Neural cell (in vitro differentiated cells): Measurements from ENCODE around the gene RHOF. TPM values are rescaled to one million over a fixed set of nuclear protein-coding genes. Genes with fewer than 3 reads are reported as not detected.
"Not testable (repeated sequence)": the region's sequence is repeated elsewhere in the genome, so short reads cannot be mapped to it uniquely, and the experiment has no call there.

Source experiments
- H2AFZ ChIP-seq: fragments of 200-600, 300-800 bp; sonication (generic), shearing (Covaris generic); 2 replicates; pipeline ENCODE4 v1.6.0; 2014; ENCODE audit warnings: low read depth, mild to moderate bottlenecking, antibody characterized with exemption, low read length, moderate library complexity
- H3F3A ChIP-seq: fragments of 200-600 bp; shearing (Covaris generic); 2 replicates; pipeline ENCODE4 v1.6.1; 2016; ENCODE audit warnings: mild to moderate bottlenecking, moderate library complexity, mixed read lengths, antibody characterized with exemption, low read length; ENCODE audit not compliant: insufficient read depth, poor library complexity, severe bottlenecking
- H3K27ac ChIP-seq: fragments of 200-600, 300-800 bp; sonication (generic), shearing (Covaris generic); 2 replicates; pipeline ENCODE4 v1.5.1; 2014; ENCODE audit warnings: mild to moderate bottlenecking, low read length, moderate library complexity
- H3K27me3 ChIP-seq: fragments of 300-800, 200-600 bp; sonication (generic), shearing (Covaris generic); 2 replicates; pipeline ENCODE4 v1.6.0; 2014; ENCODE audit warnings: mild to moderate bottlenecking, low read depth, low read length, moderate library complexity; ENCODE audit not compliant: insufficient read depth
- H3K36me3 ChIP-seq: fragments of 300-800, 200-600 bp; sonication (generic), shearing (Covaris generic); 2 replicates; pipeline ENCODE4 v1.5.1; 2014; ENCODE audit warnings: mild to moderate bottlenecking, antibody characterized with exemption, low read length, moderate library complexity; ENCODE audit not compliant: insufficient read depth
- H3K4me2 ChIP-seq: fragments of 300-800, 200-600 bp; sonication (generic), shearing (Covaris generic); 2 replicates; pipeline ENCODE4 v1.6.0; 2014; ENCODE audit warnings: mild to moderate bottlenecking, low read length
- H3K4me3 ChIP-seq: fragments of 300-800, 200-600 bp; sonication (generic), shearing (Covaris generic); 2 replicates; pipeline ENCODE4 v1.5.1; 2014; ENCODE audit warnings: mild to moderate bottlenecking, low read length, moderate library complexity
- H3K79me2 ChIP-seq: fragments of 200-600 bp; shearing (Covaris generic); replicated peaks from 2 replicates; pipeline ENCODE4 v1.6.0; 2014; ENCODE audit warnings: mild to moderate bottlenecking, low read length, moderate library complexity; ENCODE audit not compliant: insufficient read depth
- H3K9ac ChIP-seq: fragments of 300-800, 200-600 bp; sonication (generic), shearing (Covaris generic); 2 replicates; pipeline ENCODE4 v1.6.1; 2016; ENCODE audit warnings: mild to moderate bottlenecking, low read length, mixed read lengths
- H3K9me2 ChIP-seq: fragments of 200-600 bp; shearing (Covaris generic); 2 replicates; pipeline ENCODE4 v1.6.1; 2016; ENCODE audit warnings: mild to moderate bottlenecking, low read length, mixed read lengths; ENCODE audit not compliant: insufficient read depth
- H3K9me3 ChIP-seq: fragments of 200-600, 300-800 bp; sonication (generic), shearing (Covaris generic); 2 replicates; pipeline ENCODE4 v1.6.1; 2016; ENCODE audit warnings: mild to moderate bottlenecking, mixed run types, low read length, moderate library complexity, mixed read lengths
- H4K20me1 ChIP-seq: fragments of 200-600 bp; shearing (Covaris generic); 2 replicates; pipeline ENCODE4 v1.6.1; 2016; ENCODE audit warnings: mild to moderate bottlenecking, mixed run types; ENCODE audit not compliant: insufficient read depth
- EP300 ChIP-seq: fragments of 450-650 bp; conservative IDR thresholded peaks from 2 replicates; pipeline ENCODE4 v1.6.1; 2014; ENCODE audit warnings: antibody characterized with exemption, mild to moderate bottlenecking, moderate library complexity; ENCODE audit not compliant: poor library complexity, severe bottlenecking
- EZH2 ChIP-seq: fragments of 200-600, 300-800 bp; shearing (Covaris generic), sonication (generic); IDR thresholded peaks from 2 replicates; pipeline ENCODE4 v1.6.1; 2014; ENCODE audit warnings: antibody characterized with exemption, low read length, borderline replicate concordance, mild to moderate bottlenecking; ENCODE audit not compliant: insufficient read depth, poor library complexity, severe bottlenecking
- MXI1 ChIP-seq: fragments of 450-650 bp; conservative IDR thresholded peaks from 2 replicates; pipeline ENCODE4 v1.6.1; 2014; ENCODE audit warnings: antibody characterized with exemption, mild to moderate bottlenecking; ENCODE audit not compliant: poor library complexity, severe bottlenecking
- POLR2AphosphoS5 ChIP-seq: IDR thresholded peaks from 2 replicates; pipeline ENCODE4 v1.6.1; 2012
- RAD21 ChIP-seq: fragments of 450-650 bp; conservative IDR thresholded peaks from 2 replicates; pipeline ENCODE4 v1.6.1; 2014; ENCODE audit warnings: antibody characterized with exemption, mild to moderate bottlenecking, moderate library complexity
- REST ChIP-seq: IDR thresholded peaks from 2 replicates; pipeline ENCODE4 v1.6.1; 2012; ENCODE audit warnings: borderline replicate concordance
- SMC3 ChIP-seq: fragments of 450-650 bp; conservative IDR thresholded peaks from 2 replicates; pipeline ENCODE4 v1.6.1; 2014; ENCODE audit warnings: antibody characterized with exemption, mild to moderate bottlenecking, moderate library complexity; ENCODE audit not compliant: poor library complexity
- TAF1 ChIP-seq: IDR thresholded peaks from 2 replicates; pipeline ENCODE4 v1.6.1; 2012; ENCODE audit warnings: low read depth
- polyA plus RNA-seq: library from polyadenylated mRNA; depleted of rRNA; stranded (reverse); fragments of >200 nt; gene quantifications from 2 replicates; pipeline ENCODE4 v1.2.3, GENCODE V29; 2014
- TF ChIP-seq, protein P1 (sequence below): fragments of 450-650 bp; IDR thresholded peaks from 2 replicates; pipeline ENCODE4 v1.5.1; 2014; ENCODE audit warnings: antibody characterized with exemption, mild to moderate bottlenecking, moderate library complexity; ENCODE audit not compliant: poor library complexity, severe bottlenecking

RHOF gene
- polyA plus RNA-seq, 1 donor from 2014 or later = 14.7 TPM

- TF ChIP-seq RAD21 = no peak
- no peak for TF ChIP-seq TAF1
- TF ChIP-seq, protein P1, sequence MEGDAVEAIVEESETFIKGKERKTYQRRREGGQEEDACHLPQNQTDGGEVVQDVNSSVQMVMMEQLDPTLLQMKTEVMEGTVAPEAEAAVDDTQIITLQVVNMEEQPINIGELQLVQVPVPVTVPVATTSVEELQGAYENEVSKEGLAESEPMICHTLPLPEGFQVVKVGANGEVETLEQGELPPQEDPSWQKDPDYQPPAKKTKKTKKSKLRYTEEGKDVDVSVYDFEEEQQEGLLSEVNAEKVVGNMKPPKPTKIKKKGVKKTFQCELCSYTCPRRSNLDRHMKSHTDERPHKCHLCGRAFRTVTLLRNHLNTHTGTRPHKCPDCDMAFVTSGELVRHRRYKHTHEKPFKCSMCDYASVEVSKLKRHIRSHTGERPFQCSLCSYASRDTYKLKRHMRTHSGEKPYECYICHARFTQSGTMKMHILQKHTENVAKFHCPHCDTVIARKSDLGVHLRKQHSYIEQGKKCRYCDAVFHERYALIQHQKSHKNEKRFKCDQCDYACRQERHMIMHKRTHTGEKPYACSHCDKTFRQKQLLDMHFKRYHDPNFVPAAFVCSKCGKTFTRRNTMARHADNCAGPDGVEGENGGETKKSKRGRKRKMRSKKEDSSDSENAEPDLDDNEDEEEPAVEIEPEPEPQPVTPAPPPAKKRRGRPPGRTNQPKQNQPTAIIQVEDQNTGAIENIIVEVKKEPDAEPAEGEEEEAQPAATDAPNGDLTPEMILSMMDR = no peak
- TF ChIP-seq EZH2 = no peak
- no peak for TF ChIP-seq MXI1
- no peak for TF ChIP-seq REST
- TF ChIP-seq POLR2AphosphoS5 = no peak
- no peak for TF ChIP-seq EP300
- no peak for TF ChIP-seq SMC3
- Histone ChIP-seq H3K4me3 (no peak overlapping the region), H3K27ac (no peak overlapping the region)
Observed at GRCh38 chr12:121764808-121765207, 28.7 kb downstream of the RHOF start.

DNA sequence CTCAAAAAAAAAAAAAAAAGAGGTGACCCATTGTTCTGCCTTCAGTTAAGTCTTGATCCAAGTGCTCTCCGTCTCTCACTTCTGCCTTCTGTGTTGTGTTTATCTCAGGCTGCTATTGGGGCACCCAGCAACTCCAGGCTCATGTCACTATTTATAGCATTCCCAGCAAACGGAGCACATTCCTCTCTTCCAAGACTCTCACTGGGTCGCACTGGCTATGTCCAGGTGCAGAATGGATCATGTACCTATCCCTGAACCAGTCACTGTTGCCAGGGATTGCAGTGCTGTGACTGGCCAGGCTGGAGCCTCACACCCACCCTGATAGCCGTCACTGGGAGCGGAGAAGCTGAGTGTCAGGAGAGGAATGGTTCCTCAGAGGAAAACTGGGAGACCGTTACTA lies 31.2 kb downstream of the RHOF start:
- Histone ChIP-seq H4K20me1 (no peaks in the 10 kb centered on the region), H3K27ac (no peak overlapping the region), H3K27me3 (no peaks in the 10 kb centered on the region), H3K4me2 (no peak overlapping the region), H3K9me2 (no peaks in the 10 kb centered on the region), H3K9ac (no peak overlapping the region), H3F3A (no peaks in the 10 kb centered on the region), H3K36me3 (no peaks in the 10 kb centered on the region), H3K79me2 (no peaks in the 10 kb centered on the region), H3K9me3 (no peaks in the 10 kb centered on the region), H2AFZ (no peak overlapping the region), H3K4me3 (no peak overlapping the region)
- TF ChIP-seq POLR2AphosphoS5 (no peak), MXI1 (no peak), RAD21 (no peak), SMC3 (no peak), TAF1 (no peak), EZH2 (no peak), EP300 (no peak), REST (no peak)
- TF ChIP-seq, protein P1 = no peak

More at GRCh38 chr12:121764808-121765207, 28.7 kb downstream of the RHOF start:
- no peaks in the 10 kb centered on the region for H3F3A ChIP-seq
- H3K9me2 ChIP-seq = no peaks in the 10 kb centered on the region
- no peak overlapping the region for H3K4me2 ChIP-seq
- no peaks in the 10 kb centered on the region for H3K27me3 ChIP-seq
- no peaks in the 10 kb centered on the region for H3K36me3 ChIP-seq
- H3K9me3 ChIP-seq = no peaks in the 10 kb centered on the region
- no peak overlapping the region for H2AFZ ChIP-seq
- H3K79me2 ChIP-seq = no peaks in the 10 kb centered on the region
- no peaks in the 10 kb centered on the region for H4K20me1 ChIP-seq
- H3K9ac ChIP-seq = no peak overlapping the region

GRCh38 chr12:121758536-121758935 lies 35.0 kb downstream of the RHOF start:
- not testable (repeated sequence) for H3K9ac ChIP-seq, H3K79me2 ChIP-seq, H3K4me3 ChIP-seq, H3K9me3 ChIP-seq, H2AFZ ChIP-seq, H3K27ac ChIP-seq, H3K4me2 ChIP-seq, H3K36me3 ChIP-seq, H3F3A ChIP-seq, H4K20me1 ChIP-seq, H3K27me3 ChIP-seq, H3K9me2 ChIP-seq
